Middle frontal gyrus (tissue), 1 donor: ENCODE data around the gene PTPN7.
"Not testable (repeated sequence)": the region's sequence is repeated elsewhere in the genome, so short reads cannot be mapped to it uniquely, and the experiment has no call there.

Experiments used
- DNase-seq: peaks from one replicate; pipeline ENCODE4 v3.0.0-alpha.2; 2015; ENCODE audit warnings: low spot score; ENCODE audit errors: extremely low spot score

The PTPN7 gene

GRCh38 chr1:202160377-202160940 lies at the start of gene PTPN7:
Gene PTPN7 (minus strand): TSS chr1:202160602. CDS start chr1:202159402, 1,200 bp downstream.
- DNase-seq, result no peak

DNA sequence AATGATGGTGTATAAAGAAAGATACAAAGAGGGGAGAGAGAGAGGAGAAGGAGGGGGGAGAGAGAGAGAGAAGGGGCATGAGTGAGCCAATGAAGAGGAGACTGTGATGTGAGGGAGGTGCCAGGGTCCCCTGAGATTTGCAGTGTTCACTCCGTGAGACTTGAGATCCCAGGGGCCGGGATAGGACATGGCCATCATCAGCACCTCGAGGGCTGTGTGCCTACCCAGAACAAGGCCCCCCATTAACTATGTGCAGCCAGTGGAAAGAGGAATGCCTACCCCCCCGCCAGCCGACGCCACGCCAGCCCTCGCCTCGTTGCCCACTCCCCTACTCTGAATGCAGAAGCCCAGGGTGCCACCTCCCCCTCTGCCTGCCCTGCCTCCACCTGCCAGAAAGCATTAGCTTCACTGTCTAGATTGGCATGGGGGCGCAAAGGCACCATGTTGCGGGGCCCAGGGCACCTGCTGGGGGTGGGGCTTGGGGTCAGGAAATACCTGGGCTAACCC lies 48.0 kb upstream of the PTPN7 start:
- DNase-seq, result no peak

- DNase-seq, result no peak
These were observed 46.9 kb upstream of the PTPN7 start for GRCh38 chr1:202207292-202207691.

DNA sequence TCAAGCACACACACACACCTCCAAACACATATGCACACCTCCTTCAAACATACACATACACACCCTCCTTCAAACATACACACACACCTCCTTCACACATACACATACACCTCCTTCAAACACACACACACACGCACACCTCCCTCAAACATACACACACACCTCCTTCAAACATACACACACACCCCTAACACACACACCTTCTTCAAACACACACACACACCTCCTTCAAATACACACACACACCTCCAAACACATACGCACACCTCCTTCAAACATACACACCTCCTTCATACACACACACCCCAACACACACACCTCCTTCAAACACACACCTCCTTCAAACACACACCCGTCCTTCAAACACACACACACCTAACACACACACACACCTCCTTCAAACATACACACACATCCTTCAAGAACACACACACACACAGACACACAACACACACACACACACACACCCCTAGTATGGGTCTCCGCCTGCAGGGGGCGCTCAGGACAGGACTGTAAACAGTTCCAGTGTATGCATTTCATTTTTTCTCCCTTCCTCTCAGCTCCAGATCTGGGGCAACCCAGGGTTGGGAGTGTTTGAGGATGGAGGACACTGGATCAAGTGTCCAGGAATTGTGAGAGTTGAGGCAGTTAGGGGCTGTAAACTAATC lies 45.3 kb upstream of the PTPN7 start:
- no peak for DNase-seq

- DNase-seq, result no peak
These were observed 43.7 kb upstream of the PTPN7 start for GRCh38 chr1:202204065-202204464.

DNA sequence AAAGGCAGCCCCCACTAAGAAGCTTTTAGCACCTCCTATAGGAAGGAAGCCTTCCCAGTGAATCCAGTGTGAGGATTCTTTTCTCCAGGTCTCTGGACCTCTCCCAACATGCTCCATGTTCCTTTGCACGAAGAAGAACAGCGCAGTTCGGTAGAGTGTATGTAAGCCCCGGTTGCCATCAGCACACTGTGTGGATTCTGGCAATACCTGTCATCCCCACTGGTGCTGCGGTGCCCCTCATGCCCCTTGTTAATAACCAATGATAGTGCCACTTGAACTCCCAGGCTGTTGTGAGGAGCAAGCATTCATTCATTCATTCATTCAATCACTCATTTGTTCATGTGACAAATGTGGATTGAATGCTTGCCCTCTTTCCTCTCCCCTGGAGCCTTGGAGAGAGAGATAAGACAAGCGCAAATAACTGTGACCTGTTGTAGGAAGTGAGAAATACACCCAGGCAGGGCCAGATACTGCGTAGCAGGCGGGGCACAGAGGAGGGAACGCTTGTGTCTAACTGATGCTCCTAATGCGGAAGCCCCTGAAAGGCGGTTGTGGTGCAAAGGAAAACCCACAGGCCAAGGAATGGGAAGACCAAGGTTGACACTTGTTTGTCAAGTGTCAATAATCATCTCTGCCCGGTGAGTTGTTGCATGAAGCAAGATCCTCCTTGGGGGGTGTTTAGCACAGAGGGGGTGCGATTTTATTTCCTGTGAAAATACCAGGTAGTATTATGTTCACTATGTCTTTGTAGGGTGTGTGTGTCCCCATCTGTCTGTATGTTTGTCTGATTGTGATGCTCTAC lies 43.0 kb upstream of the PTPN7 start:
- no peak for DNase-seq

GRCh38 chr1:202202500-202203168 lies 42.2 kb upstream of the PTPN7 start:
- DNase-seq, result no peak

DNA sequence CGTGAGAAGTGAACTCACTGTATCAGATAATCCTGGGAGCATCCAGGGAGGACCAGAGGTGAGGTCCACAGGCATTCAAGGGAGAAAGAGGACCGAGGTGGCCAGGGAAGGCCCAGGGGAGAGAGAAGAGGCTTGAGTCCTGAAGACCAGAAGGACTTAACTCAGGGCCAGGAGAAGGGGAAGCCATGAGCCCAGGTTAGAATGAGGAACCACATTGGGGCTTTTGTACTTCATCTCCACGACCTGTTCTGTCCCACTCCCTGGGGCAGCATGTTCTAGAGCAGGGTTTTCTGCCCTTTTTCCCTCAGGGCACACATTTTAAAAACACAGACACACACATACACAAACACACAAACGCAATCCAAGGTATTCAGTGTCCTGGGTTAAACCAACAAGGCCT lies 41.6 kb upstream of the PTPN7 start:
- no peak for DNase-seq

GRCh38 chr1:202201266-202201665 lies 40.9 kb upstream of the PTPN7 start:
- no peak for DNase-seq

GRCh38 chr1:202200669-202201068 lies 40.3 kb upstream of the PTPN7 start:
- no peak for DNase-seq

DNA sequence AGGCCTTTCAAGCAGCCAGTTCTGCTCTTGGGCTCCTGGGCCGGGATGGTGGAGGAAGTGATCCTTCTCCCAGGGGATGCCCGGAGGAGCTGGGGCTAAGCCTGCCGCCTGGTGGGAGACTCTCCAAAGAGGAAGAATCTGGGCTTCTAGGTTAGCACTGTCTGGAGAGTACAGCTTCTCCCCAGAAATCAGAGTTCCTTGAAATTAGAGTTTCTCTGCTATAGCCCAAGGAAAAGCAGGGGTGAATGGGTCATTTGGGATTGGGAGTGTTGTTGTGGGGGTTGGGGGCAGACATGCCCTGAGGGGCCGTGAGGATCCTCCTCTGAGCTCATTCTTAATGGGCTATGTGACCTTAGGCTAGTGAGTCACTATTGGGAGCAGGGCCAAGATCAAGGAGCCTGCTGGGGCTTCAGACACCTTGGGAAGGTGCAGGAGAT lies 39.7 kb upstream of the PTPN7 start:
- no peak for DNase-seq

DNA sequence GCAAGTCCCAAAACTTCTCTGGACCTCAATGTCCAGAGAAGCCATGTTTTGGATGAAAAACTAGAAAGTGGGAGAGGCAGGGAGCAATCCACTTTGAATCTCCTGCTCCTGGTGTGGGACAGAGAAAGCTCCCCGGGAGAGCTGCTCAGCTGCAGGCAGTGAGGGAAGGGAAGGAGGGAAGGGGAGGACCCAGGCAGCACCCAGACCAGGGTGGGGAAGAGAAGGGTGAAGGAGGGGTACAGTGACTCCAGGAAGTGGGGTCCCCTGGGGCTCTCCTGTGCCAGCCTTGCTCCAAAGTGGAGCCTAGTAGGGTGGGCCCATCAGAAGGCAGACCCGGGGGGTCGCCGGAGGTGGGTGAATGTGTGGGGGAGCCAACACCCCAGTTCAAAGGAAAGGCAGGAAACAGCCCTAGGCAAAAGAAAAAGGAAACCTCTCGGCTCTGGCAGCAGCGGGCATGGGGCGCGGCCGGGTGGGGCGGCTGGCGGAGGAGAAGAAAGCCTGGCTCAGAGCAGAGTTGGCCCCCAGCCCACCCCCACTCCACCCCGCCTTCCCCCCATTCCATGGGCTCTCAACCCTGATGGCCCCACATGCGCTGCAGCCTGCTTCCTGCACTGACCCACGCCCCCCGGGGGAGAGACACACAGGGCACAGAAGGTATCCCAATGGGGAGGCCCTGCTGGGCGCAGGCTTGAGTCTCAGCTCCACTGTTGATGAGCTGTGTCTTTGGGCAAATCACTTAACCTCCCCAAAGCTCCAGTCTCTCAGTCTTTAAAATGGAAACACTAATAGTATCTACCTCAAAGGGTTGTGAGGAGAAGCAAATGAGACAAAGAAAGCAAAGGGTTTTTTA lies 38.9 kb upstream of the PTPN7 start:
- DNase-seq, result no peak

GRCh38 chr1:202198366-202198724 lies 37.9 kb upstream of the PTPN7 start:
- no peak for DNase-seq

GRCh38 chr1:202197653-202198365 lies 37.4 kb upstream of the PTPN7 start:
- DNase-seq, result no peak

GRCh38 chr1:202194328-202194648 lies 33.9 kb upstream of the PTPN7 start:
- DNase-seq, result no peak

DNA sequence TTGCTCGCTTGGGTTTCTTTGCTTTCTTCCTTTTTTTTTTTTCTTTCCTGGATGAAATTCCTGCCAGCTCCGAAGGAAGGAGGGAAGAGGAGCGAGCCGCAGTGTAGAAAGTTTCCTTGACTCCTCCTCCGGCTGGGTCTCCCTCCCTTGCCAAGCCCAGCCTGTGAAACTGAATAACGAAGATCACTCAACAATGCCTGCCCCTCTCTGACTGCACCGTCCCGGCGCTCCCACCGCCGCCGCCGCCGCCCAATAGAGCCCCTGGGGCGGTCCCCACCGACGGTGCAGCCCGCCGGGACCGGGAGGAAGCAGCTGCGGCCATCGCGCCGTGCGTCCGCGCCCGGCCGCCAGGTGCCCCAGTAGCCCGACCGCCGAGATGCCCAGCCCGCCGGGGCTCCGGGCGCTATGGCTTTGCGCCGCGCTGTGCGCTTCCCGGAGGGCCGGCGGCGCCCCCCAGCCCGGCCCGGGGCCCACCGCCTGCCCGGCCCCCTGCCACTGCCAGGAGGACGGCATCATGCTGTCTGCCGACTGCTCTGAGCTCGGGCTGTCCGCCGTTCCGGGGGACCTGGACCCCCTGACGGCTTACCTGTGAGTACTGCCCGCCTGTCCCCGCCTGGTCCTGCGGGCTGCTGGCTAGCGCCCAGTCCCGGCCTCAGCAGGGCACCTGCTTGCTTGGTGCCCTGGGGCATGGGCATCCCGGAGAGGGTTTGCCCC lies 33.4 kb upstream of the PTPN7 start, which contains the start of gene LGR6:
Gene LGR6, plus strand, starts transcription at position 186 of the 714 bp plus-strand sequence. Its CDS starts 191 bp downstream, at position 377.
- no peak for DNase-seq

DNA sequence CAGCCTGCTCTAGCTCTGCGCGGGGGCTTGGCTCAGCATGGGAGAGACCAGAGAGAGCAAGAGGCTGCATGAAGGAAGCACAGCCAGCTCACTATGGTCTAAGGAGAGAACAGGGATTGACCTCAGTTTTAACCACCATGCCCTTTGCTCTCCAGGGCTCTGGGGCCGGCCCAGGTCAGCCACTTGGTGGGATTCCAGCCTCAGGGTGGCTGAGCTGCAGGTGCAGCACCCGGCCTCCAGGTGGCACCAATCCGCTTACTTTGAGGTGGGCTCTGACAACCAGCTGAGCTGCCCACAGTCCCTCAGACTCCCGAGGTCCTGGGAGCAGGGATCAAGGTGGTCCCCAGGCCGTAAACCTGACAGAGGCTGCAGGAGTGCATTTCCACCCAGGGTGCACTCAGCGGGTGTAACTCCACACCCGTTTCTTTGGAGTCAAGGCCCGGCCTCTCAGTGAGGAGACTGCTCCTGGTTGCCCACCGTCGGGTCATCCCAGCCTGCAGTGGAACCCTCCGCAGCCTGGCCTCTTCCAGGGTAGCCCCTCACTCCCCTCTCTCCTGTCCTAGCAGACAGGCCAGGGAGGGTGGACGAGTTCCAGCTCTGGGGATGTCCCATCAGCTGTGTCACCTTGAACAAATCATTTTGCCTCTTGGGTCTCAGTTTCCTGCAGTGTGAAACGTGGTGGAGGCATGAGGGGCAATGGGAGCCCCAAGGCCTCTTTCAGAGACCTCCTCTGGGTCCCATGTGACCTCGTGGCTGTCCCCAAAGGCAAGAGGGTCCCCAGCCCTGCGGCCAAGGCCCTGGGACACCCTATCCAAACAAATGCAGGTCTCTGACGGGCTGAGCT lies 32.6 kb upstream of the PTPN7 start:
- DNase-seq, result no peak

DNA sequence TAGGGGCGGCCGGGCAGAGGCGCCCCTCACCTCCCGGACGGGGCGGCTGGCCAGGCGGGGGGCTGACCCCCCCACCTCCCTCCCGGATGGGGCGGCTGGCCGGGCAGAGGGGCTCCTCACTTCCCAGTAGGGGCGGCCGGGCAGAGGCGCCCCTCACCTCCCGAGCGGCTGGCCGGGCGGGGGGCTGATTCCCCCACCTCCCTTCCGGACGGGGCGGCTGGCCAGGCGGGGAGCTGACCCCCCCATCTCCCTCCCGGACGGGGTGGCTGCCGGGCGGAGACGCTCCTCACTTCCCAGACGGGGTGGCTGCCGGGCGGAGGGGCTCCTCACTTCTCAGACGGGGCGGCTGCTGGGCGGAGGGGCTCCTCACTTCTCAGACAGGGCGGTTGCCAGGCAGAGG lies 31.0 kb upstream of the PTPN7 start:
- DNase-seq, result not testable (repeated sequence)
